IPS-15b (cell line): ENCODE data around the gene SLC7A6OS.

Source experiments
- H3K27me3 ChIP-seq: one replicate; pipeline ENCODE4 v1.6.1; 2013; ENCODE audit warnings: low read length; ENCODE audit not compliant: control insufficient read depth, insufficient read depth
- H3K36me3 ChIP-seq: one replicate; pipeline ENCODE4 v1.6.1; 2013; ENCODE audit warnings: low read length; ENCODE audit not compliant: control insufficient read depth, insufficient read depth
- H3K4me1 ChIP-seq: one replicate; pipeline ENCODE4 v1.6.1; 2013; ENCODE audit warnings: mild to moderate bottlenecking, low read length; ENCODE audit not compliant: control insufficient read depth, insufficient read depth
- H3K4me3 ChIP-seq: one replicate; pipeline ENCODE4 v1.5.1; 2013; ENCODE audit warnings: low read depth, low read length
- H3K9ac ChIP-seq: one replicate; pipeline ENCODE4 v1.6.1; 2013; ENCODE audit warnings: low read depth, mild to moderate bottlenecking, low read length
- H3K9me3 ChIP-seq: one replicate; pipeline ENCODE4 v1.6.1; 2013; ENCODE audit warnings: mild to moderate bottlenecking, low read length; ENCODE audit not compliant: control insufficient read depth, insufficient read depth

Gene SLC7A6OS

DNA sequence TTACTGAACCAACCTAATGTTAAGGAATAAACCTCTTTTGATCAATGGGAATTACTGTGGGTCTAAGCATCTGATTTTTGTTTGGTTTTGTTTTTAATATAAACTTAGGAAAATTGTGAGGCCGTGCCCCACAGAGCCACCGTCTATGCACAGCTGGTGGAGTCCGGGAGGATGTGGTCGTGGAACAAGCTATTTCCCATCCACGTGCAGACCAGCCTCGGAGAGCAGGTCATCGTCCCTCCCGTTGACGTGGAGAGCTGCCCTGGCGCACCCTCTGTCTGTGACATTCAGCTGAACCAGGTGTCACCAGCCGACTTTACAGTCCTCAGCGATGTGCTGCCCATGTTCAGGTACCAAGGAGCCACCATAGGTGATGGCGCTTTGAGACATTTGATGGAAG is 28.5 kb upstream of the SLC7A6OS start:
- no peaks in the 10 kb centered on the region for H3K9me3 ChIP-seq
- H3K36me3 ChIP-seq = peaks cover 32% of the 10 kb centered on the region
- H3K9ac ChIP-seq = no peak overlapping the region
- no peak overlapping the region for H3K4me3 ChIP-seq
- no peaks in the 10 kb centered on the region for H3K4me1 ChIP-seq
- no peaks in the 10 kb centered on the region for H3K27me3 ChIP-seq

DNA sequence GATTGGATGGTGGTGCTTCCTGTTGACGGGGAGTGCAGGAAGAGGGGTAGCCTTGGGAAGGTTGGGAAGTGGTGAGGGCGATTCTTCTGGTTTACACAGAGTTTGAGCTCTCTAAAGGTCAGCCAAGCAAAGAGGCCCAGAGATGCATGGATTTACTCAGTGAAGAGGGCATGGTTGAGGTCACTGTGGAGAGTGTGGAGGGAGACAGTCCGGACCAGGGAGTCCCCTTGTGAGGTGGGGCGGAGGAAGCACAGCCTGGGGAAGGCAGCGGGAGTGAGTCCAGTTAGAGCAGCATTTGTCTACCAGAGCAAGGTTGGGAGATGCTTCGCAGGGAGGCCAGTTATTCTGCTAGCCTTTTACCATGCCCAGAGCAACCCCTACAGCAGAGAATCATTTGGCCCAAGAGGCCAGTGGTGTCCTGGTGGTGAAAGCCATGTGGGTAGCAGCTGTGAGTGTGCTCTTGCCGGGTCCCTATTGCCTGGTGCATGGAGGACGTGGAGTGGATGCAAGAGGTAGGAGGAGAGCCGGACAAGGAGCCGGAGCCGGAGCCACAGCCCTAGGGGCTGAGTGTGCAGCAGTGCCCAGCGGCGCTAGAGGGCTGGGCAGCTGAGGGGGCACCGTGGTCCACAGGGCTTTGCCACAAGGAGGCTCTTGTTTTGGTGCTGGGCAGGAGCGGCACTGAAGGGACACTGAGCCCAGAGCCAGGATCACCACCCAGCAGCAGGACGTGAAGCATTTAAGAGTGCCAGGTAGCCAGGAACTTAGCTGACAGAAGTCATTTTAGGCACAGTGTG is 27.8 kb upstream of the SLC7A6OS start:
- Histone ChIP-seq H3K4me3 (no peak overlapping the region), H3K36me3 (peaks cover 32% of the 10 kb centered on the region), H3K9ac (no peak overlapping the region), H3K27me3 (no peaks in the 10 kb centered on the region), H3K9me3 (no peaks in the 10 kb centered on the region), H3K4me1 (no peaks in the 10 kb centered on the region)

DNA sequence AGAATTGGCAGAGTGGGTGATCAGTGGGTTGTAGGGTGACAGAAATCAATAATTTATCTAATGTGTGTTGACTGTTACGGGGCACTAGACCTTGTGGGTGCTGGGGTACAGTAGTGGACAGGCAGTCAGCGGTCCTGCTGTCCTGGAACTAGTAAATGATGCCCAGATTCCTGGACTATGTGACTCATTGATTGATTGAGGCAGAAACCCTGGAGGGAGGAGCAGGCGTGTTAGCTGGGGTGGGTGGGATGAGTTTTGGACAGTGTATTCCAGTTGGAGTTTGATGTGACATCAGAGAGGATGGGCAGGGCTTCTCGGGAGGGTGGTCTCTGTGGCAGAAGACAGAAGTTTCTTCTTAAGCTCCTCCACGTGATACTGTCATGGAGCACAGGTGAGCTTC is 24.4 kb upstream of the SLC7A6OS start:
- no peaks in the 10 kb centered on the region for H3K27me3 ChIP-seq
- H3K36me3 ChIP-seq = peaks cover 30% of the 10 kb centered on the region

DNA sequence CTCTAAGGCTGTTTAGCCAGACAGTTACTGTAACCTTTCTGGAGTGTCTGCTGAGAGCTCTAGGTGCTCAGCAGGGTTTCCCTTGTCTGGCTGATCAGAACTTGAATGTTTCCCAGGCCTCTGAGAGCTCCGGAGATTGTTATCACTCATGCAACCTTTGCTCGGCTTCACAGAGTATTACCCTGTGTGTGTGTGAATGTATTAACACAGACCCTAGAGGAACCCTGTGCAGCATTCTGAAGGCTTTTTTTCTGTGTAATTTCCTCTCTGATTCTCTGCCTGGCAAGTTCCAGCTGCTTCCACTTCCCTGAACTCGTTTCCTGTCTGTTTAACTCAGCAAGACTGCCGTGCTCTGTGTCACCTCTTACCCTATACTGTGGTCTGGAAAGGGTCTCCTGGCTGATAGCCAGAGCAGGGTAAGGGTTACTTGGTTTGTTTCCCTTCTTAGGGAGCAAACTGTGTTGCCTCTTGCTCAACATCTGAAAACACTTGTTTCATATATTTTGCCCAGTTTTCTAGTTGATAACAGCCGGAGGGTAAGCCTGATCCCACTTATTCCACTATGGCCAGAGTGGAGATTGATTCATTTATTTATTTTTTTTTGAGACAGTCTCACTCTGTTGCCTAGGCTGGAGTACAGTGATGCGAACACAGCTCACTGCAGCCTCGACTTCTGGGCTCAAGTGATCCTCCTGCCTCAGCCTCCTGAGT is 21.8 kb upstream of the SLC7A6OS start:
- Histone ChIP-seq H3K9ac (no peak overlapping the region), H3K36me3 (peaks cover 11% of the 10 kb centered on the region)

More for the DNA sequence above, 24.4 kb upstream of the SLC7A6OS start:
- H3K4me3 ChIP-seq = no peak overlapping the region
- no peaks in the 10 kb centered on the region for H3K9me3 ChIP-seq
- no peak overlapping the region for H3K9ac ChIP-seq
- H3K4me1 ChIP-seq = no peaks in the 10 kb centered on the region

DNA sequence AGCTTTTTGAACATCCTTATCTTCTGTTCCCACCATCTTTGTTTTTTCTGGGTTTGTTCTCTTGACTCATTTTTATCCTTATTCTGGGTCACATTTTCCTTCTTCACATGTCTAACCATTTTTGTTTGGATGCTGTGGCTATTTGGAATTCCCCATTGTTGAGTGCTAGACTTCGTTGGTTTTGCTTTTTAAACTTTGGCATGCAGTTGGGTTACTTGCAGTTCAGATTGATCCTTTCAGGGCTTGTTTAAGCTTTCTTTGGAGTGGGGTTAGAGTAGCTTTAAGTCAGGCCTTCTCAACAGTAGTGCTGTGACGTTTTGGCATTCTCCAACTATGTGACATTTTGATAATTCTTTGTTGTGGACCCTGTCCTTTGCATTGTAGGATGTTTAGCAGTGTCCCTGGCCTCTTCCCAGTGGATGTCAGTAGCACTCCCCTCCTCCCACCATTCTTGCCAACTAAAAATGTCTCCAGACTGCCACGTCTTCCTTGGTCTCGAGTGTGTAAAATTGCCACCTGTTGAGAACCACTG is 21.2 kb upstream of the SLC7A6OS start:
- no peak overlapping the region for H3K9ac ChIP-seq
- H3K9me3 ChIP-seq = no peaks in the 10 kb centered on the region
- H3K27me3 ChIP-seq = no peaks in the 10 kb centered on the region
- H3K4me3 ChIP-seq = no peak overlapping the region
- H3K4me1 ChIP-seq = peaks cover 2% of the 10 kb centered on the region
- peaks cover 7% of the 10 kb centered on the region for H3K36me3 ChIP-seq

More for the DNA sequence above, 21.8 kb upstream of the SLC7A6OS start:
- Histone ChIP-seq H3K4me1 (peaks cover 2% of the 10 kb centered on the region), H3K9me3 (no peaks in the 10 kb centered on the region), H3K4me3 (no peak overlapping the region), H3K27me3 (no peaks in the 10 kb centered on the region)

DNA sequence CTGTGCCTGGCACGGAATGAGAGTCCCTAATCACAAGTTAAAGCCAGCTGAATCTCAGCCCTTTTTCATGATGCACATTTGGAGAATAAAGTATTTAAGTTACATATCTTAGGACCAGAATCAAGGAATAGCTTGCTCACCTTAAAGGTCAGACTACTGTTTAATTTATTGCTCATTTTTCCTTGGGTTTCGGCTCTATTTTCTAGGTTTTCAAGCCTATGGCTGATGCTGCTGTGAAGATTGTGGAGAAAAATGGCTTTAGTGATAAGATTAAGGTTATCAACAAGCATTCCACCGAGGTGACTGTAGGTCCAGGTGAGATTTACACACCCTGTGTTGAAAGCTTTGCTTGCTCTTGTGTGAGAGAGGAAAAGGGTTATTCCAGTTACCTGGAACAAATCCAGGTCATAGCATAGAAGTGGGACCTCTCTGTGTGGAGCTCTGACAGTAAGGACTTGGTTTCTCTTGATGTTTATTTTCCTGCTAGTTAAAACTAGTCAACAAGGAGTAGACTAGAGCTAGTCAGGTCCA is 18.2 kb upstream of the SLC7A6OS start:
- no peaks in the 10 kb centered on the region for H3K27me3 ChIP-seq

DNA sequence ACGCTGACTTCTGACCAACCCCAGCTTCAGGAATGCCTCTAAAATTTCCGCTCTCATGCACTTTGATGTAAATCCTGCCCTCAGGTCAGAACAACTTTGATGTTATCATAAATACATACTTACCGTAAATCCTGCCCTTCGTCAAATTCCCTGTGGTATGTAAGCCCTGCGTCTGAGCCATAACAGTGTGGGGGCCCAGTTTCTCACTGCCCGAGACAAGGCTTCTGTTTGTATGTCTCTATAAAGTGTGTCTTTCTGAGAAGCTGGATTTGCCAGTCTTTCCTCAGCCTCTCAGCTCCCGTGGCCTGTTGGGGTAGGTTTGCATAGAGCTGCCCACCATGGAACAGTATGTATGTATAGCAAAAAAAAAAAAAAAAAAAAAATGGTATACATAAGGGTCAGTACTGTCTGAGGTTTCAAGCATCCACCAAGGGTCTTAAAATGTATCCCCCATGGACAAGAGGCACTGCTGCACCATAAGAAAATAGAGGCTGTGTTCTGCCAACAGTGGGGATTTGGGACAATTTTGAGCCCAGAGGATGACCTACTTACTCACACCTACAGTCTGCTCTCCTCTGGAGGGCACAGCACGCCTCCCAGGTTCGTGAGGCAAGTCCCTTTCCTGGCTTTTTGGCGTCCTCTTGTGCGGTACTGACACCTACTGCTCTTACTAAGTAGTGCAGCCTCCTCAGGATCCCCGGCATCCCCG is 17.6 kb upstream of the SLC7A6OS start:
- peaks cover 2% of the 10 kb centered on the region for H3K4me1 ChIP-seq
- no peak overlapping the region for H3K9ac ChIP-seq
- no peak overlapping the region for H3K4me3 ChIP-seq
- no peaks in the 10 kb centered on the region for H3K9me3 ChIP-seq
- H3K27me3 ChIP-seq = no peaks in the 10 kb centered on the region
- peaks cover 17% of the 10 kb centered on the region for H3K36me3 ChIP-seq

More for the DNA sequence above, 18.2 kb upstream of the SLC7A6OS start:
- H3K4me1 ChIP-seq = peaks cover 2% of the 10 kb centered on the region
- H3K36me3 ChIP-seq = peaks cover 17% of the 10 kb centered on the region
- H3K4me3 ChIP-seq = no peak overlapping the region
- no peak overlapping the region for H3K9ac ChIP-seq
- H3K9me3 ChIP-seq = no peaks in the 10 kb centered on the region

DNA sequence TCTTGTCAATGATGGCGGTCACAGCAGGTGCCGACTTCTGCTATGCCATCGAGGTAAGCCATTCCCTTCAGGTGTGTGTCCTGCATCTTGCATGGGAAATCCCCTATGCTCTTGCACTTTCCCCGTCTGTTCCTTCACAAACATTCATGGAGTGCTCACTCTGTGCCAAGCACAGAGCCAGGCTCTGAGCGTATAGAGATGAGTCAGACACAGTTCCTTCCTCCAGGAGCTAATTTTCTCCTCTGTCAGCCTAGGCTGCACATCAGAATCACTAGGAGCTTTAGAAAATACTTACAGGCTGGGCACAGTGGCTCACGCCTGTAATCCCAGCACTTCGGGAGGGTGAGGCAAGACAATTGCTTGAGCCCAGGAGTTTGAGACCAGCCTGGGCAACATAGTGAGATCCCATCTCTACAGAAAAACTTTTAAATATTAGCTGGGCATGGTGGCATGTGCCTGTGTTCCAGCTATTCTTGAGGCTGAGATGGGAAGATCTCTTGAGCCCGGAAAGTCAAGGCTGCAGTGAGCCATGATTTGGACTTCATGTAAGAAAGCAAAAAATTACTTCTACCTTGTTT is 14.1 kb upstream of the SLC7A6OS start:
- peaks cover 13% of the 10 kb centered on the region for H3K36me3 ChIP-seq
- no peaks in the 10 kb centered on the region for H3K27me3 ChIP-seq
- no peaks in the 10 kb centered on the region for H3K9me3 ChIP-seq
- H3K4me1 ChIP-seq = peaks cover 2% of the 10 kb centered on the region
- H3K4me3 ChIP-seq = no peak overlapping the region
- no peak overlapping the region for H3K9ac ChIP-seq

DNA sequence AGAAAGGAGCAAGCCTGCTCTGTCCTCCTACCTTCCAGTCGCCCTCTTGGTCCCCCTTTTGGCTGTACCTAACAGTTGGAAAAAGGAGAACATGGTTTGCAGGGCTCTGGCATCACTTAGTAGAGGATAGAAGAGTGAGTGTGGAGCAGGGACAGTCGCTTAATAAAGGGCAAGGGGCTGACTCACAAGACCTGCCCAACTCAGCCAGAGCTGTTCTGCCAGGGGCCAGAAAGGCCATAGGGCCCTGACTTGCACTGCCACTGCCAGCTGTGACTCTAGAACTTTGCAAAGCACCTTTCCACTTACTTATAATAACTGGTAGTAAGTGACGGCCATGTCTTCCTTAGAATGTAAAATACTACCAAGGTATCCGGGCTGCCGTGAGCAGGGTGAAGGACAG is 13.6 kb upstream of the SLC7A6OS start:
- H3K4me1 ChIP-seq = peaks cover 2% of the 10 kb centered on the region
- no peaks in the 10 kb centered on the region for H3K27me3 ChIP-seq
- H3K9me3 ChIP-seq = no peaks in the 10 kb centered on the region
- H3K36me3 ChIP-seq = peaks cover 18% of the 10 kb centered on the region
- no peak overlapping the region for H3K4me3 ChIP-seq
- H3K9ac ChIP-seq = no peak overlapping the region

DNA sequence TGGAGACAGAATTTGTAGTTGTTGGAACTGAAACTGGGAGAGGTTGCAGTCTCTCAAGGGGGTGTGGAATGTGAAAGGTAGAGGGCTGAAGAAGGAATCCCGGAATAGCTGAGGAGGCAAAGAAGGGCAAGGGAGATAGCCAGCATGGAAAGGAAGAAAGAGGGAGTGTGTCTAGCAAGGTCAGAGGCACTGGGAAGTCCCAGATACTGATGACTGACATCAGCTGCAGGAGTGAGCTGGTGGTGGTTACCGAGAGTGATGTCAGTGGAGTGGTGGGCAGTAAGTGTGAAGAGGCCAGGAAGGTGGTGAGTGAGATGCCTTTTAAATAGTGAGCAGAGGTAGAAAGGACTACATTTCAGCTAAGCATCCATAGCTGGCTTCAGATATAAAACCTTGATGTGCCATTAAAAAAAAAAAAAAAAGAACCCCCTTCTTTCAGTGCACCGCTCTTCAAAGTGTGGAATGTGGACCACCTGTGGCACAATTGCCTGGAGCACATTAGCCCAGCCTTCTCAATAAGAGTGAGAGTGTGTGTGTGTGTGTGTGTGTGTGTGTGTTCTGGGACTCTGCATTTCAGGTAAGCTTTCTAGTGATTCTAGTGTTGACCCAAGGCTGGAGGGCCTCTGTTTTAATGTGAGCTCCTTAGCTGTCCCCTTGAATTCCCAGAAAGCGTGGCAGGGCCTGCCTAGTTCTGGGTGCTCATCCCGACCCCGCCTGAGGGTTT is 8.6 kb upstream of the SLC7A6OS start:
- Histone ChIP-seq H3K4me3 (no peak overlapping the region), H3K27me3 (no peaks in the 10 kb centered on the region), H3K9me3 (no peaks in the 10 kb centered on the region), H3K4me1 (no peaks in the 10 kb centered on the region), H3K36me3 (peaks cover 23% of the 10 kb centered on the region), H3K9ac (no peak overlapping the region)

DNA sequence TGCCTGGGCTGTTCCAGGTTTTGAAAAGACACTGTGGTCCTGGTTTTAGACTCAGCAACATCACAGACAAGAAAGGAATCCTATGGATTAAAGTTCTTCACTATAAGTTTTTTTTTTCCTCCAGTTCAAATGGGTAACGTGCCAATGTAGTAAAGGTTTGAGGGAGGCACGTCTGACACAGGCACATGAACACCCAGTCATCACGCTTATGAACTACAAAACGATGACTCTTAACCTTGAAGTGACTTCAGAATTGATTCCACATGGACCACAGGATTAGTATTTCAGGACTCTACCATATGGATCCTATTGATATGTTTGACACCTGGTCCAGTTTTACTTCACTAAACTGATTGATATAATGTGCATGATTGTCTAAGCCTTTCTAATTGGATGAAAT is 2.4 kb upstream of the SLC7A6OS start:
- H3K9me3 ChIP-seq = no peaks in the 10 kb centered on the region
- H3K27me3 ChIP-seq = no peaks in the 10 kb centered on the region
- peaks cover 3% of the 10 kb centered on the region for H3K4me1 ChIP-seq
- H3K36me3 ChIP-seq = peaks cover 10% of the 10 kb centered on the region
- no peak overlapping the region for H3K4me3 ChIP-seq
- H3K9ac ChIP-seq = no peak overlapping the region
